ENCODE data around the gene FAM149A. TPM values are rescaled to one million over a fixed set of nuclear protein-coding genes. Genes with fewer than 3 reads are reported as not detected.

FAM149A gene
- 8.7 TPM for total RNA-seq

- peak; percentile 52 for DNase-seq
Measured at GRCh38 chr4:186104114-186104889, at the start of gene FAM149A. TSS of gene FAM149A (plus strand) at chr4:186104704.

GRCh38 chr4:186058253-186058979 lies 46.1 kb upstream of the FAM149A start:
- no peak for DNase-seq

- no peak for DNase-seq
Measured at GRCh38 chr4:186058980-186059316, 45.6 kb upstream of the FAM149A start.

- DNase-seq: no peak
Measured at GRCh38 chr4:186061921-186062320, 42.6 kb upstream of the FAM149A start.

- peak; percentile 80 for DNase-seq
Measured at GRCh38 chr4:186067757-186068385, 36.6 kb upstream of the FAM149A start.

GRCh38 chr4:186068581-186069348 lies 35.7 kb upstream of the FAM149A start, which contains the start of gene TLR3:
TSS of gene TLR3 (plus strand) at chr4:186069156. CDS start at chr4:186076620, 7,464 bp downstream.
- peak; percentile 48 for DNase-seq

GRCh38 chr4:186069729-186070128 lies 34.8 kb upstream of the FAM149A start:
- DNase-seq: no peak

- no peak for DNase-seq
Measured at GRCh38 chr4:186072516-186072915, 32.0 kb upstream of the FAM149A start.

- no peak for DNase-seq
Measured at GRCh38 chr4:186074189-186074588, 30.3 kb upstream of the FAM149A start.

- DNase-seq: no peak
Measured at GRCh38 chr4:186078981-186079638, 25.4 kb upstream of the FAM149A start.

GRCh38 chr4:186079694-186080093 lies 24.8 kb upstream of the FAM149A start:
- DNase-seq: no peak

GRCh38 chr4:186081202-186081807 lies 23.2 kb upstream of the FAM149A start:
- peak; percentile 9 for DNase-seq

- peak; percentile 51 for DNase-seq
Measured at GRCh38 chr4:186082221-186082620, 22.3 kb upstream of the FAM149A start.

GRCh38 chr4:186088523-186088922 lies 16.0 kb upstream of the FAM149A start:
- DNase-seq: no peak

- no peak for DNase-seq
Measured at GRCh38 chr4:186092296-186092695, 12.2 kb upstream of the FAM149A start.

GRCh38 chr4:186095406-186095805 lies 9.1 kb upstream of the FAM149A start:
- DNase-seq: no peak

GRCh38 chr4:186096681-186097165 lies 7.8 kb upstream of the FAM149A start:
- peak; percentile 14 for DNase-seq

- DNase-seq: no peak
Measured at GRCh38 chr4:186097386-186097785, 7.1 kb upstream of the FAM149A start.

- no peak for DNase-seq
Measured at GRCh38 chr4:186102931-186103330, 1.6 kb upstream of the FAM149A start.

GRCh38 chr4:186104890-186105646 lies 564 bp downstream of the FAM149A start:
- DNase-seq: peak; percentile 27
